HepG2 (cell line): ENCODE results near the gene ZMIZ1. TPM values are rescaled to one million over a fixed set of nuclear protein-coding genes. Genes with fewer than 3 reads are reported as not detected.

ENCODE experiments used
- CHD4 ChIP-seq: fragments of 200-600 bp; sonication (generic); IDR thresholded peaks from 2 replicates; pipeline ENCODE4 v1.7.0; 2017; ENCODE audit warnings: mild to moderate bottlenecking, low read length, borderline replicate concordance
- FOSL1 ChIP-seq: sonication (generic); formaldehyde crosslinking; IDR thresholded peaks from 2 replicates; pipeline ENCODE4 v1.9.0; 2021; ENCODE audit warnings: missing genetic modification reagents, borderline replicate concordance
- IKZF4 ChIP-seq: sonication (generic); formaldehyde crosslinking; IDR thresholded peaks from 2 replicates; pipeline ENCODE4 v1.5.1; 2020; ENCODE audit warnings: borderline replicate concordance, mild to moderate bottlenecking, low read depth, missing genetic modification reagents; ENCODE audit errors: not compliant biosample characterization
- ISX ChIP-seq: sonication (generic); formaldehyde crosslinking; conservative IDR thresholded peaks from 2 replicates; pipeline ENCODE4 v1.5.0; 2020; ENCODE audit warnings: missing genetic modification reagents
- MLX ChIP-seq: IDR thresholded peaks from 2 replicates; pipeline ENCODE4 v1.6.1; 2016
- PBX2 ChIP-seq: IDR thresholded peaks from 2 replicates; pipeline ENCODE4 v1.6.1; 2016; ENCODE audit warnings: control low read depth
- POLR2AphosphoS2 ChIP-seq: IDR thresholded peaks from 2 replicates; pipeline ENCODE4 v1.6.1; 2011; ENCODE audit warnings: low read depth, low read length, improper control_type of control experiment
- POLR2G ChIP-seq: fragments of 200-400 bp; formaldehyde crosslinking; IDR thresholded peaks from 2 replicates; pipeline ENCODE4 v1.6.1; 2018; ENCODE audit warnings: mild to moderate bottlenecking, low read depth, low read length, moderate library complexity
- SAFB2 ChIP-seq: sonication (generic); formaldehyde crosslinking; IDR thresholded peaks from 2 replicates; pipeline ENCODE4 v1.5.1; 2020; ENCODE audit warnings: missing genetic modification reagents, low read depth, mild to moderate bottlenecking, borderline replicate concordance
- TFAP4 ChIP-seq: sonication (generic); IDR thresholded peaks from 2 replicates; pipeline ENCODE4 v1.6.1; 2016; ENCODE audit warnings: low read depth, borderline replicate concordance
- THAP7 ChIP-seq: sonication (generic); formaldehyde crosslinking; IDR thresholded peaks from 2 replicates; pipeline ENCODE4 v1.8.1; 2023; ENCODE audit warnings: mild to moderate bottlenecking, missing genetic modification reagents
- THYN1 ChIP-seq: sonication (generic); formaldehyde crosslinking; IDR thresholded peaks from 2 replicates; pipeline ENCODE4 v1.8.1; 2023; ENCODE audit warnings: low read depth, mild to moderate bottlenecking, moderate library complexity, missing genetic modification reagents, borderline replicate concordance
- ZBTB34 ChIP-seq: sonication (generic); formaldehyde crosslinking; IDR thresholded peaks from 2 replicates; pipeline ENCODE4 v1.8.0; 2022; ENCODE audit warnings: mild to moderate bottlenecking, missing genetic modification reagents
- ZC3H4 ChIP-seq: sonication (generic); formaldehyde crosslinking; IDR thresholded peaks from 2 replicates; pipeline ENCODE4 v1.4.0; 2020; ENCODE audit warnings: missing genetic modification reagents, borderline replicate concordance
- ZFP37 ChIP-seq: sonication (generic); formaldehyde crosslinking; IDR thresholded peaks from 2 replicates; pipeline ENCODE4 v1.4.0; 2020; ENCODE audit warnings: missing genetic modification reagents, borderline replicate concordance
- ZFP62 ChIP-seq: sonication (generic); formaldehyde crosslinking; IDR thresholded peaks from 2 replicates; pipeline ENCODE4 v1.4.0; 2020; ENCODE audit warnings: missing genetic modification reagents
- ZFYVE20 ChIP-seq: sonication (generic); formaldehyde crosslinking; IDR thresholded peaks from 2 replicates; pipeline ENCODE4 v1.8.0; 2023; ENCODE audit warnings: low read depth, mild to moderate bottlenecking, moderate library complexity, missing genetic modification reagents, borderline replicate concordance
- ZNF292 ChIP-seq: sonication (generic); formaldehyde crosslinking; IDR thresholded peaks from 2 replicates; pipeline ENCODE4 v1.8.1; 2022; ENCODE audit warnings: mild to moderate bottlenecking, low read depth, missing genetic modification reagents, borderline replicate concordance
- ZNF317 ChIP-seq: sonication (generic); formaldehyde crosslinking; IDR thresholded peaks from 2 replicates; pipeline ENCODE4 v1.5.0; 2020; ENCODE audit warnings: mild to moderate bottlenecking, missing genetic modification reagents
- ZNF367 ChIP-seq: sonication (generic); formaldehyde crosslinking; IDR thresholded peaks from 2 replicates; pipeline ENCODE4 v1.4.0; 2020; ENCODE audit warnings: missing genetic modification reagents, borderline replicate concordance
- ZNF773 ChIP-seq: sonication (generic); formaldehyde crosslinking; IDR thresholded peaks from 2 replicates; pipeline ENCODE4 v1.4.0; 2020; ENCODE audit warnings: missing genetic modification reagents, borderline replicate concordance
- ZNF800 ChIP-seq: sonication (generic); formaldehyde crosslinking; IDR thresholded peaks from 2 replicates; pipeline ENCODE4 v1.4.0; 2020; ENCODE audit warnings: missing genetic modification reagents
- polyA plus RNA-seq, 8 experiments: library from polyadenylated mRNA; depleted of rRNA in 3 of 8; stranded (reverse) in 7 of 8; unstranded in 1 of 8; fragments of >200 nt; fragmentation: Illumina TruSeq in 4 of 8; extraction: Trizol in 4 of 8; gene quantifications; 2 replicates each; pipeline versions ENCODE4 v1.2.1 to v1.2.3, GENCODE V29; 2011 to 2016; ENCODE audit warnings: low read depth in 4 of 8, missing spikeins in 1 of 8, mixed read lengths in 1 of 8; ENCODE audit not compliant: insufficient read depth in 1 of 8
- total RNA-seq, 5 experiments: library from RNA; depleted of rRNA; stranded (reverse); fragments of >200 nt; fragmentation: Illumina TruSeq; extraction: Trizol; gene quantifications; 2 replicates each; pipeline ENCODE4 v1.2.3, GENCODE V29; 2016; ENCODE audit warnings: low read depth in 1 of 5

Gene ZMIZ1
- total and polyA plus RNA-seq, 2 of the 13 experiments (the other 11 are each of a cell fraction or from before 2014, with no cell fraction given): 5.3 to 10.2 TPM

- no peak for TF ChIP-seq THYN1 (CRISPR knock-in tag)
- 0 out of 2 replicates have a peak, but pooled peaks have one; percentile 42 for TF ChIP-seq ZNF292 (CRISPR knock-in tag)
- no peak for TF ChIP-seq ZC3H4 (CRISPR knock-in tag)
- TF ChIP-seq POLR2AphosphoS2: no peak
- no peak for TF ChIP-seq ZFP37 (CRISPR knock-in tag)
- no peak for TF ChIP-seq ZBTB34 (CRISPR knock-in tag)
- TF ChIP-seq MLX: peak; percentile 80
- TF ChIP-seq FOSL1 (CRISPR knock-in tag): no peak
- no peak for TF ChIP-seq PBX2 (CRISPR knock-in tag)
- no peak; the same call in 1 of the 2 replicates for TF ChIP-seq SAFB2
- no peak for TF ChIP-seq IKZF4
- TF ChIP-seq ZFP62 (CRISPR knock-in tag): no peak
- no peak for TF ChIP-seq ZFYVE20 (CRISPR knock-in tag)
- no peak for TF ChIP-seq POLR2G
- no peak for TF ChIP-seq ZNF800
- TF ChIP-seq TFAP4: peak; percentile 45; the same call in 1 of the 2 replicates
- no peak for TF ChIP-seq ZNF773 (CRISPR knock-in tag)
- TF ChIP-seq ISX (CRISPR knock-in tag): no peak
- peak; percentile 61; the same call in 1 of the 2 replicates for TF ChIP-seq ZNF317 (CRISPR knock-in tag)
- TF ChIP-seq ZNF367 (CRISPR knock-in tag): no peak
- TF ChIP-seq CHD4: no peak
- 0 out of 2 replicates have a peak, but pooled peaks have one; percentile 41 for TF ChIP-seq THAP7 (CRISPR knock-in tag)
Measured at GRCh38 chr10:79188154-79188965, 119.6 kb downstream of the ZMIZ1 start (continued).
